Effector memory CD4-positive, alpha-beta T cell (primary cell): ENCODE data around the gene SPECC1L.
"Not testable (repeated sequence)": the region's sequence is repeated elsewhere in the genome, so short reads cannot be mapped to it uniquely, and the experiment has no call there.

Experiments used
- DNase-seq, 3 donors: peaks; one replicate each; pipeline ENCODE4 v3.0.0-alpha.2; 2020
- H3K27ac ChIP-seq: 2 replicates; pipeline ENCODE4 v1.7.0; 2013; ENCODE audit warnings: mild to moderate bottlenecking, low read length, moderate library complexity; ENCODE audit not compliant: insufficient read depth, poor library complexity, severe bottlenecking
- H3K27me3 ChIP-seq: replicated peaks from 2 replicates; pipeline ENCODE4 v1.7.0; 2013; ENCODE audit warnings: mild to moderate bottlenecking, low read length; ENCODE audit not compliant: insufficient read depth, control insufficient read depth, poor library complexity, severe bottlenecking
- H3K36me3 ChIP-seq: 2 replicates; pipeline ENCODE4 v1.7.0; 2013; ENCODE audit warnings: mild to moderate bottlenecking, low read length, moderate library complexity; ENCODE audit not compliant: control insufficient read depth, insufficient read depth
- H3K4me1 ChIP-seq: 2 replicates; pipeline ENCODE4 v1.7.0; 2013; ENCODE audit warnings: low read length, mild to moderate bottlenecking; ENCODE audit not compliant: control insufficient read depth, insufficient read depth, poor library complexity, severe bottlenecking
- H3K4me3 ChIP-seq: 2 replicates; pipeline ENCODE4 v1.7.0; 2013; ENCODE audit warnings: low read length, low read depth, mild to moderate bottlenecking; ENCODE audit not compliant: insufficient read depth, poor library complexity, severe bottlenecking
- H3K9me3 ChIP-seq: 2 replicates; pipeline ENCODE4 v1.7.0; 2013; ENCODE audit warnings: mild to moderate bottlenecking, low read length, moderate library complexity; ENCODE audit not compliant: control insufficient read depth

SPECC1L gene

GRCh38 chr22:24247011-24247507, 23.6 kb upstream of the SPECC1L start:
- Histone ChIP-seq H3K9me3 (no peaks in the 10 kb centered on the region), H3K4me1 (peaks cover 18% of the 10 kb centered on the region), H3K4me3 (no peak overlapping the region), H3K36me3 (no peaks in the 10 kb centered on the region), H3K27ac (no peak overlapping the region), H3K27me3 (no peaks in the 10 kb centered on the region)
- no peak for DNase-seq

- Histone ChIP-seq H3K27me3 (no peaks in the 10 kb centered on the region), H3K27ac (no peak overlapping the region), H3K36me3 (no peaks in the 10 kb centered on the region), H3K4me3 (no peak overlapping the region), H3K4me1 (peaks cover 11% of the 10 kb centered on the region), H3K9me3 (no peaks in the 10 kb centered on the region)
- peak in 1 of 3 donors; percentile 13 for DNase-seq
Observed at GRCh38 chr22:24247564-24248344, 22.9 kb upstream of the SPECC1L start.

GRCh38 chr22:24248611-24249010, 22.0 kb upstream of the SPECC1L start:
- H3K27me3 ChIP-seq, H3K9me3 ChIP-seq, H3K36me3 ChIP-seq, H3K4me1 ChIP-seq, DNase-seq, H3K4me3 ChIP-seq, H3K27ac ChIP-seq: not testable (repeated sequence)

GRCh38 chr22:24249413-24249812, 21.2 kb upstream of the SPECC1L start:
- H3K27ac ChIP-seq, H3K4me1 ChIP-seq, DNase-seq, H3K27me3 ChIP-seq, H3K36me3 ChIP-seq, H3K4me3 ChIP-seq, H3K9me3 ChIP-seq: not testable (repeated sequence)

GRCh38 chr22:24251286-24251685, 19.3 kb upstream of the SPECC1L start:
- H3K4me1 ChIP-seq, DNase-seq, H3K27ac ChIP-seq, H3K27me3 ChIP-seq, H3K9me3 ChIP-seq, H3K4me3 ChIP-seq, H3K36me3 ChIP-seq: not testable (repeated sequence)

- not testable (repeated sequence) for H3K4me1 ChIP-seq, H3K4me3 ChIP-seq, DNase-seq, H3K27me3 ChIP-seq, H3K27ac ChIP-seq, H3K9me3 ChIP-seq, H3K36me3 ChIP-seq
Observed at GRCh38 chr22:24253126-24253525, 17.5 kb upstream of the SPECC1L start.

GRCh38 chr22:24256136-24256535, 14.5 kb upstream of the SPECC1L start:
- H3K27me3 ChIP-seq, H3K9me3 ChIP-seq, H3K4me1 ChIP-seq, H3K36me3 ChIP-seq, H3K27ac ChIP-seq, DNase-seq, H3K4me3 ChIP-seq: not testable (repeated sequence)

GRCh38 chr22:24256736-24257135, 13.9 kb upstream of the SPECC1L start:
- H3K27ac ChIP-seq, H3K36me3 ChIP-seq, H3K4me3 ChIP-seq, H3K27me3 ChIP-seq, H3K4me1 ChIP-seq, H3K9me3 ChIP-seq, DNase-seq: not testable (repeated sequence)

GRCh38 chr22:24259459-24259858, 11.2 kb upstream of the SPECC1L start:
- H3K27me3 ChIP-seq = not testable (repeated sequence)
- DNase-seq = peak; percentile 33 to 42 (median 36)

GRCh38 chr22:24262185-24262749, 8.4 kb upstream of the SPECC1L start:
- not testable (repeated sequence) for DNase-seq, H3K4me3 ChIP-seq, H3K27me3 ChIP-seq, H3K4me1 ChIP-seq, H3K9me3 ChIP-seq, H3K27ac ChIP-seq, H3K36me3 ChIP-seq

More at GRCh38 chr22:24259459-24259858, 11.2 kb upstream of the SPECC1L start:
- not testable (repeated sequence) for H3K36me3 ChIP-seq, H3K9me3 ChIP-seq, H3K4me3 ChIP-seq, H3K27ac ChIP-seq, H3K4me1 ChIP-seq
